ENCODE measurements around the gene MTOR.

GRCh38 chr1:11176081-11176706 is 86.2 kb downstream of the MTOR start:
- no peak for TF ChIP-seq CTCF (IDR thresholded peaks at IDR 0.05)
- no peak for TF ChIP-seq POLR2A (IDR thresholded peaks at IDR 0.05)
- TF ChIP-seq POLR2AphosphoS5 (IDR thresholded peaks at IDR 0.05): no peak
- TF ChIP-seq EP300 (IDR thresholded peaks at IDR 0.05): no peak

All from stomach (tissue), 4 donors.